Neuronal stem cell (in vitro differentiated cells): ENCODE results near the gene DLX2.

Experiments
- DNase-seq: peaks from one replicate; pipeline ENCODE4 v3.0.0-alpha.2; 2013; ENCODE audit warnings: low spot score
- H2AFZ ChIP-seq: one replicate; pipeline ENCODE4 v1.6.1; 2013; ENCODE audit warnings: mild to moderate bottlenecking, low read length, inconsistent platforms
- H2AK5ac ChIP-seq: 2 replicates; pipeline ENCODE4 v1.6.1; 2013; ENCODE audit warnings: low read depth, mild to moderate bottlenecking, inconsistent platforms, low read length, moderate library complexity, mixed read lengths
- H2BK120ac ChIP-seq: 2 replicates; pipeline ENCODE4 v1.6.1; 2013; ENCODE audit warnings: low read depth, mild to moderate bottlenecking, inconsistent platforms, low read length, moderate library complexity, mixed read lengths
- H2BK12ac ChIP-seq: one replicate; pipeline ENCODE4 v1.6.1; 2013; ENCODE audit warnings: low read length, inconsistent platforms
- H2BK15ac ChIP-seq: 2 replicates; pipeline ENCODE4 v1.6.1; 2013; ENCODE audit warnings: mild to moderate bottlenecking, low read length, inconsistent platforms, mixed read lengths
- H2BK5ac ChIP-seq: one replicate; pipeline ENCODE4 v1.6.1; 2013; ENCODE audit warnings: inconsistent platforms, mild to moderate bottlenecking, low read length, moderate library complexity
- H3K14ac ChIP-seq: one replicate; pipeline ENCODE4 v1.6.1; 2013; ENCODE audit warnings: low read length, inconsistent platforms
- H3K18ac ChIP-seq: 2 replicates; pipeline ENCODE4 v1.6.1; 2013; ENCODE audit warnings: low read length, inconsistent platforms
- H3K23ac ChIP-seq: 2 replicates; pipeline ENCODE4 v1.6.1; 2013; ENCODE audit warnings: low read depth, mild to moderate bottlenecking, mixed read lengths, low read length, inconsistent platforms; ENCODE audit not compliant: poor library complexity
- H3K27ac ChIP-seq: replicated peaks from 3 replicates; pipeline ENCODE4 v1.5.1; 2013; ENCODE audit warnings: low read length, inconsistent platforms
- H3K27me3 ChIP-seq, 3 experiments: 2 replicates each; pipeline ENCODE4 v1.6.1; 2013; ENCODE audit warnings: low read length in 3 of 3, mild to moderate bottlenecking in 2 of 3, inconsistent platforms in 1 of 3, low read depth in 1 of 3, mixed read lengths in 1 of 3, moderate library complexity in 1 of 3; ENCODE audit not compliant: control insufficient read depth in 3 of 3, insufficient read depth in 3 of 3
- H3K36me3 ChIP-seq, 2 donors: replicated peaks in 1 of 2; 2 replicates each; pipeline ENCODE4 v1.6.1; 2013; ENCODE audit warnings: low read length in 2 of 2; ENCODE audit not compliant: control insufficient read depth in 2 of 2, insufficient read depth in 2 of 2
- H3K4ac ChIP-seq: 2 replicates; pipeline ENCODE4 v1.6.1; 2013; ENCODE audit warnings: inconsistent platforms, mild to moderate bottlenecking, low read length, moderate library complexity
- H3K4me1 ChIP-seq, 2 donors: 1 replicate in 1 of 2; 2 replicates in 1 of 2; pipeline ENCODE4 v1.6.1; 2013; ENCODE audit warnings: low read length in 2 of 2, low read depth in 1 of 2; ENCODE audit not compliant: control insufficient read depth in 2 of 2, insufficient read depth in 1 of 2
- H3K4me2 ChIP-seq: one replicate; pipeline ENCODE4 v1.6.1; 2013; ENCODE audit warnings: mild to moderate bottlenecking, low read length, inconsistent platforms; ENCODE audit not compliant: insufficient read depth, poor library complexity, severe bottlenecking
- H3K4me3 ChIP-seq, 2 donors: 2 replicates each; pipeline ENCODE4 v1.5.1; 2013; ENCODE audit warnings: low read length in 2 of 2, mild to moderate bottlenecking in 2 of 2, inconsistent platforms in 1 of 2, moderate library complexity in 1 of 2
- H3K79me1 ChIP-seq: one replicate; pipeline ENCODE4 v1.6.1; 2013; ENCODE audit warnings: low read depth, mild to moderate bottlenecking, inconsistent platforms, low read length, moderate library complexity
- H3K9ac ChIP-seq: one replicate; pipeline ENCODE4 v1.6.1; 2013; ENCODE audit warnings: mild to moderate bottlenecking, low read depth, low read length, inconsistent platforms; ENCODE audit not compliant: poor library complexity
- H3K9me3 ChIP-seq, 2 donors: replicated peaks in 1 of 2; 2 replicates each; pipeline versions ENCODE3 to v1.6.1; 2013; ENCODE audit warnings: low read length in 2 of 2, mild to moderate bottlenecking in 2 of 2, inconsistent platforms in 1 of 2, low read depth in 1 of 2, mixed read lengths in 1 of 2, moderate library complexity in 1 of 2; ENCODE audit not compliant: control insufficient read depth in 2 of 2, insufficient read depth in 1 of 2
- H4K8ac ChIP-seq: one replicate; pipeline ENCODE4 v1.6.1; 2013; ENCODE audit warnings: low read depth, mild to moderate bottlenecking, inconsistent platforms, low read length, moderate library complexity
- H4K91ac ChIP-seq: one replicate; pipeline ENCODE4 v1.6.1; 2013; ENCODE audit warnings: low read length, low read depth, mild to moderate bottlenecking, inconsistent platforms; ENCODE audit not compliant: poor library complexity
- WGBS, 2 donors: extraction: QIAGEN DNeasy Blood & Tissue Kit; methylation state at CpG; one replicate each; pipeline ENCODE4 v1.1.7; 2013; ENCODE audit warnings: missing lambda C conversion rate in 2 of 2, mixed read lengths in 1 of 2; ENCODE audit not compliant: insufficient read length in 2 of 2, insufficient replicate concordance in 1 of 2; ENCODE audit errors: extremely low coverage in 2 of 2; 5-methylcytosine and 5-hydroxymethylcytosine counted together

The DLX2 gene

GRCh38 chr2:172107690-172108586 is 5.2 kb upstream of the DLX2 start:
- H3K9me3 ChIP-seq: peaks cover 0 to 3% of the 10 kb centered on the region in 2 donors
- peak overlapping the region; percentile 83 for H2BK15ac ChIP-seq
- peak overlapping the region; percentile 15 for H2AFZ ChIP-seq
- H2BK12ac ChIP-seq: no peak overlapping the region
- H3K4ac ChIP-seq: no peak overlapping the region
- H3K27me3 ChIP-seq: peaks cover 28 to 67% (median 42%) of the 10 kb centered on the region in 3 experiments
- H3K18ac ChIP-seq: peak overlapping the region; percentile 80
- H3K4me3 ChIP-seq: peak overlapping the region in 1 of 2 donors; percentile 13
- peak overlapping the region; percentile 39 for H2BK120ac ChIP-seq
- H3K14ac ChIP-seq: no peak overlapping the region
- H3K4me2 ChIP-seq: peak overlapping the region; percentile 22
- peaks cover 3 to 25% of the 10 kb centered on the region in 2 donors for H3K4me1 ChIP-seq
- no CpG with 5 or more reads among the region's 51 CpGs for WGBS, 2 donors
- H3K27ac ChIP-seq: no peak overlapping the region
- no peak overlapping the region for H4K91ac ChIP-seq
- H3K23ac ChIP-seq: peak overlapping the region; percentile 67
- H3K79me1 ChIP-seq: no peaks in the 10 kb centered on the region
- H2BK5ac ChIP-seq: no peak overlapping the region
- H3K36me3 ChIP-seq: no peaks in the 10 kb centered on the region
- no peak overlapping the region for H4K8ac ChIP-seq
- no peak overlapping the region for H2AK5ac ChIP-seq
- peak; percentile 9 for DNase-seq
- no peak overlapping the region for H3K9ac ChIP-seq

- H3K4me3 ChIP-seq: peak overlapping the region; percentile 22 to 60
These were observed 3.6 kb upstream of the DLX2 start for GRCh38 chr2:172106108-172106961.

GRCh38 chr2:172105471-172106107 is 2.9 kb upstream of the DLX2 start:
- Histone ChIP-seq H2BK15ac (no peak overlapping the region), H4K91ac (no peak overlapping the region), H3K4me2 (peak overlapping the region; percentile 58), H2BK120ac (no peak overlapping the region), H3K9ac (no peak overlapping the region), H4K8ac (no peak overlapping the region), H3K23ac (no peak overlapping the region), H3K4me3 (peak overlapping the region; percentile 22 to 60), H3K4ac (no peak overlapping the region), H3K36me3 (no peaks in the 10 kb centered on the region), H2AFZ (peak overlapping the region; percentile 85), H2BK12ac (no peak overlapping the region), H2BK5ac (no peak overlapping the region), H3K27me3 (peaks cover 41 to 87% (median 61%) of the 10 kb centered on the region in 3 experiments), H3K18ac (no peak overlapping the region), H3K9me3 (peaks cover 0 to 5% of the 10 kb centered on the region in 2 donors), H3K14ac (no peak overlapping the region), H3K27ac (no peak overlapping the region), H3K79me1 (no peaks in the 10 kb centered on the region), H2AK5ac (no peak overlapping the region), H3K4me1 (peaks cover 18 to 29% of the 10 kb centered on the region in 2 donors)
- peak; percentile 17 for DNase-seq
- WGBS, 2 donors: no CpG with 5 or more reads among the region's 23 CpGs

More at GRCh38 chr2:172106108-172106961, 3.6 kb upstream of the DLX2 start:
- H2AFZ ChIP-seq: peak overlapping the region; percentile 85
- no peak overlapping the region for H3K9ac ChIP-seq
- no peak overlapping the region for H2BK12ac ChIP-seq
- WGBS, 2 donors: no CpG with 5 or more reads among the region's 44 CpGs
- no peak overlapping the region for H2BK5ac ChIP-seq
- H4K8ac ChIP-seq: no peak overlapping the region
- no peaks in the 10 kb centered on the region for H3K36me3 ChIP-seq
- H3K4me2 ChIP-seq: peak overlapping the region; percentile 58
- no peak overlapping the region for H3K27ac ChIP-seq
- peak; percentile 38 for DNase-seq
- H4K91ac ChIP-seq: no peak overlapping the region
- no peak overlapping the region for H2BK120ac ChIP-seq
- H3K27me3 ChIP-seq: peaks cover 34 to 79% (median 54%) of the 10 kb centered on the region in 3 experiments
- peaks cover 0 to 5% of the 10 kb centered on the region in 2 donors for H3K9me3 ChIP-seq
- H3K79me1 ChIP-seq: no peaks in the 10 kb centered on the region
- no peak overlapping the region for H3K14ac ChIP-seq
- no peak overlapping the region for H2AK5ac ChIP-seq
- H3K4ac ChIP-seq: no peak overlapping the region
- no peak overlapping the region for H3K23ac ChIP-seq
- peaks cover 13 to 29% of the 10 kb centered on the region in 2 donors for H3K4me1 ChIP-seq
- no peak overlapping the region for H2BK15ac ChIP-seq
- peak overlapping the region; percentile 35 for H3K18ac ChIP-seq
